Gastroesophageal sphincter (tissue), 4 donors: ENCODE data around the gene RBFA. TPM values are rescaled to one million over a fixed set of nuclear protein-coding genes. Genes with fewer than 3 reads are reported as not detected.

Source experiments
- ATAC-seq: fragments of 150-250 bp; one replicate; pipeline ENCODE4 v1.9.1; 2016; ENCODE audit warnings: mild to moderate bottlenecking, moderate library complexity
- H3K27ac ChIP-seq, 4 donors: fragments of 200-600 bp; sonication (generic) in 3 of 4; 1 replicate in 3 of 4; 2 replicates in 1 of 4; pipeline ENCODE4 v1.5.1; 2016 to 2019
- H3K27me3 ChIP-seq: fragments of 200-600 bp; sonication (generic); one replicate; pipeline ENCODE4 v1.5.1; 2019
- H3K36me3 ChIP-seq, 2 donors: fragments of 200-600 bp; sonication (generic); one replicate each; pipeline ENCODE4 v1.5.1; 2019; ENCODE audit warnings: control low read depth in 1 of 2
- H3K4me1 ChIP-seq, 3 donors: fragments of 200-600 bp; sonication (generic); 1 replicate in 2 of 3; 2 replicates in 1 of 3; pipeline ENCODE4 v1.5.1; 2016 to 2019; ENCODE audit warnings: control low read depth in 2 of 3
- H3K4me3 ChIP-seq, 2 donors: fragments of 200-600 bp; sonication (generic); one replicate each; pipeline ENCODE4 v1.5.1; 2019; ENCODE audit warnings: mild to moderate bottlenecking in 1 of 2, moderate library complexity in 1 of 2
- H3K9me3 ChIP-seq, 3 donors: fragments of 200-600 bp; sonication (generic); one replicate each; pipeline ENCODE4 v1.5.1; 2017 to 2019; ENCODE audit warnings: control low read depth in 2 of 3
- EP300 ChIP-seq: sonication (generic); formaldehyde crosslinking; IDR thresholded peaks from one replicate; pipeline ENCODE4 v1.6.1; 2017; ENCODE audit warnings: antibody characterized with exemption, mild to moderate bottlenecking
- POLR2A ChIP-seq, 2 donors: fragments of 450-650 bp; IDR thresholded peaks; one replicate each; pipeline ENCODE4 v1.6.1; 2017; ENCODE audit warnings: antibody characterized with exemption in 2 of 2, mild to moderate bottlenecking in 2 of 2, moderate library complexity in 1 of 2
- POLR2AphosphoS5 ChIP-seq: sonication (generic); formaldehyde crosslinking; IDR thresholded peaks from one replicate; pipeline ENCODE4 v1.6.1; 2017; ENCODE audit warnings: antibody characterized with exemption
- WGBS, 2 donors: methylation state at CpG; one replicate each; pipeline ENCODE4 v1.1.5; 2018; ENCODE audit warnings: low coverage in 1 of 2; 5-methylcytosine and 5-hydroxymethylcytosine counted together
- total RNA-seq, 4 donors: library from RNA; depleted of rRNA; stranded (reverse); fragments of >200 nt; gene quantifications; one replicate each; pipeline ENCODE4 v1.1.0, GENCODE V29; 2016
- TF ChIP-seq, protein P1 (sequence below), 4 experiments: fragments of 200-600 bp in 2 of 4; fragments of 450-650 bp in 2 of 4; sonication (generic) in 1 of 4; IDR thresholded peaks; one replicate each; pipeline ENCODE4 v1.5.1; 2017 to 2019; ENCODE audit warnings: antibody characterized with exemption in 4 of 4, mild to moderate bottlenecking in 2 of 4, moderate library complexity in 2 of 4

Gene RBFA
- total RNA-seq, 4 donors from 2014 or later: 27.0 to 38.8 (median 32.7) TPM

DNA sequence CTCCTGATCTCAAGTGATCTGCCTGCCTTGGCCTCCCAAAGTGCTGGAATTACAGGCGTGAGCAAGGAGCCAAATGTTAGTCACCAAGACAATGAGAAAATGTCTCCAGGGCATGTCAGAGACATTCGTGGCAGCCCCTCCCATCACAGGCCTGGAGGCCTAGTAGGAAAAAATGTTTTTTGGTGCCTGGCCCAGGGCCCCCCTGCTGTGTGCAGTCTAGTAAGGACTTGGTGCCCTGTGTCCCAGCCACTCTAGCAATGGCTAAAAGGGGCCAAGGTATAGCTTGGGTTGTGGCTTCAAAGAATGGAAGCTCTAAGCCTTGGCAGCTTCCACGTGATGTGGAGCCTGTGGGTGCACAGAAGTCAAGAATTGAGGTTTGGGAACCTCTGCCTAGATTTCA, 33.4 kb upstream of the RBFA start:
- Histone ChIP-seq H3K27me3 (no peaks in the 10 kb centered on the region), H3K27ac (no peak overlapping the region), H3K36me3 (no peaks in the 10 kb centered on the region), H3K9me3 (peaks cover 0 to 14% (median 0%) of the 10 kb centered on the region in 3 donors), H3K4me3 (no peak overlapping the region), H3K4me1 (no peaks in the 10 kb centered on the region)
- TF ChIP-seq POLR2A (IDR thresholded peaks at IDR 0.05) (no peak), EP300 (no peak), POLR2AphosphoS5 (no peak)
- TF ChIP-seq, protein P1, sequence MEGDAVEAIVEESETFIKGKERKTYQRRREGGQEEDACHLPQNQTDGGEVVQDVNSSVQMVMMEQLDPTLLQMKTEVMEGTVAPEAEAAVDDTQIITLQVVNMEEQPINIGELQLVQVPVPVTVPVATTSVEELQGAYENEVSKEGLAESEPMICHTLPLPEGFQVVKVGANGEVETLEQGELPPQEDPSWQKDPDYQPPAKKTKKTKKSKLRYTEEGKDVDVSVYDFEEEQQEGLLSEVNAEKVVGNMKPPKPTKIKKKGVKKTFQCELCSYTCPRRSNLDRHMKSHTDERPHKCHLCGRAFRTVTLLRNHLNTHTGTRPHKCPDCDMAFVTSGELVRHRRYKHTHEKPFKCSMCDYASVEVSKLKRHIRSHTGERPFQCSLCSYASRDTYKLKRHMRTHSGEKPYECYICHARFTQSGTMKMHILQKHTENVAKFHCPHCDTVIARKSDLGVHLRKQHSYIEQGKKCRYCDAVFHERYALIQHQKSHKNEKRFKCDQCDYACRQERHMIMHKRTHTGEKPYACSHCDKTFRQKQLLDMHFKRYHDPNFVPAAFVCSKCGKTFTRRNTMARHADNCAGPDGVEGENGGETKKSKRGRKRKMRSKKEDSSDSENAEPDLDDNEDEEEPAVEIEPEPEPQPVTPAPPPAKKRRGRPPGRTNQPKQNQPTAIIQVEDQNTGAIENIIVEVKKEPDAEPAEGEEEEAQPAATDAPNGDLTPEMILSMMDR (IDR thresholded peaks at IDR 0.05): no peak
- no peak for ATAC-seq
- WGBS, 2 donors: 78% methylated on average over 1 of the region's 3 CpGs; no CpG with 5 or more reads in 1 of the 2 donors

DNA sequence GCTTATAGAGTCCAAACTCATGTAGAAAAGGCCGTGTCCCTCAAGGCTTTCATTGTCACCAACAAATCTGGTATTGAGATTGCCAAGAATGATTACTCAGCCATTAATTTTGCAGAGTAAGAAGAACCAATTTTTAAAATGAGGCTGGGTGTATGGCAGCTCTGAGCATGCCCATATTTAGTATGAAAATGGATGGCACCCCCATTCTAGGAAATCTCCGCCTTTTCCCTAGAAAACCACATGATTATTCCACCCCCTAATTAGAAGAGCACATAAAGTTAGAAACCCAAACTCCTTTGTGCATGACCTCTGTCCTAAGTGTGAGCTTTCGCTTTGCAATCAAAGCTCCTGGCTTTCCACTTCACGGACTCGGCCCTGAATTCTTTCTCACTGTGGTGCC, 31.8 kb upstream of the RBFA start:
- H3K9me3 ChIP-seq: peaks cover 0 to 19% (median 0%) of the 10 kb centered on the region in 3 donors
- H3K4me3 ChIP-seq: no peak overlapping the region
- no peak overlapping the region for H3K27ac ChIP-seq
- no peaks in the 10 kb centered on the region for H3K27me3 ChIP-seq
- WGBS, 2 donors: 80 to 97% methylated on average over 3 to 5 of the region's 5 CpGs
- no peak for ATAC-seq
- no peaks in the 10 kb centered on the region for H3K4me1 ChIP-seq
- no peaks in the 10 kb centered on the region for H3K36me3 ChIP-seq
- TF ChIP-seq, protein P1 (IDR thresholded peaks at IDR 0.05): no peak
- TF ChIP-seq EP300 (no peak), POLR2AphosphoS5 (no peak), POLR2A (IDR thresholded peaks at IDR 0.05) (no peak)

DNA sequence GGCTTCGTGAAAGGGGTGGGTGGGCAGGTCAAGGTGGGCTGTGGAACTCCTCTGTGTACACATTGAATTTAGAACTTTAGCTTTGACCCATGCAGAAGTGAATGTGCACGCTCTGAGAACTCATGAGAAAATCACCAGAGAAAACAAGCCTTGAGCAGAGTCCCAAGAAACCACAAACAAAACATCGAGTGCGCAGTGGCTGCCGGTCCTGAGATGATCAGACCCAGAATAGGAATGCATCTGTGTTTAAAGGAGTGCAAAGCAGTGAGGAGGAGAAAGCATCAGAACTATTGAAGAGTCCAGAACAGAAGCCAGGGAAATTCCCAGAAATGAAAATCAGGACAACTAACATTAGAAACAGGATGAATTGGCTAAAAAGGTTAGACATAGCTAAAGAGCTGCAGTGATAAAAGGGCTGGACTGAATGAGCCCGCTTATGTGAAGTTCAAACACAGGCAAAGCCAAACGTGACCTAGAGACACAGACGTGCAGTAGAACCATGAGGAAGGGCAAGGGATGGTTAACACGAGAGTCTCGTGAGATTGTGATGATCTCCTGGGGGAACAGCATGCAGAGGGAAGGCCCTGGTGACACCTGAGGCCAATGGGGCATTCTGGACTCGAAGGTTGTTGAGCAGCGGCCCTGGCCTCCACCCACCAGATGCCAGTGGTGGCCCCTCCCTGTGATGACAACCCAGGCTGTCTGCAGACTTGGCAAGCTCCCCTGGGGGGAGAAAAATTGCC, 29.5 kb upstream of the RBFA start:
- WGBS, 2 donors: 70 to 88% methylated on average over 4 to 10 of the region's 12 CpGs
- Histone ChIP-seq H3K27ac (no peak overlapping the region), H3K9me3 (peaks cover 0 to 30% (median 0%) of the 10 kb centered on the region in 3 donors), H3K4me3 (no peak overlapping the region), H3K36me3 (no peaks in the 10 kb centered on the region), H3K4me1 (peaks cover 0 to 5% (median 0%) of the 10 kb centered on the region in 3 donors), H3K27me3 (no peaks in the 10 kb centered on the region)
- no peak for ATAC-seq
- TF ChIP-seq EP300: no peak
- TF ChIP-seq, protein P1 (IDR thresholded peaks at IDR 0.05): no peak
- TF ChIP-seq POLR2AphosphoS5: no peak
- TF ChIP-seq POLR2A (IDR thresholded peaks at IDR 0.05): no peak

DNA sequence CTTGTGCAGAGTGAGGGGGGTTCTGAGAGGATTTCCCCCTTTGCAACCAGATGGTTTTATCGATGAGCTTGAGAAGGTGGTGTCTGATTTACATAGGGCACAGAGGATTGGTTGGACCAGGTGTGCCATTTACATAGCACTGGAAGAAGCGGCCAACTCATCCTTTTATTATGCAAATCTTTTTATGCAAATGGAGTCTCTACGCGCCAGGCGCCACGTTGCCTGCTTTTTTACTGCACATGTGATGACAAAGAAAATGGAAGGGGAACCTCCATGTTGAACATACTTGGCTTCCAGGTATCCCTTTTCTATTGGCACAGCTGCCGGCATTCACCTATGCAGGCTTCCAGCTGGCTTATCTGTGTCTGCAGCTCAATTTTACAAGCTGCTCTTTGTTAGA, 27.5 kb upstream of the RBFA start:
- peaks cover 0 to 19% (median 0%) of the 10 kb centered on the region in 3 donors for H3K4me1 ChIP-seq
- no peak overlapping the region for H3K27ac ChIP-seq
- TF ChIP-seq EP300: no peak
- TF ChIP-seq, protein P1 (IDR thresholded peaks at IDR 0.05): no peak
- TF ChIP-seq POLR2A (IDR thresholded peaks at IDR 0.05): no peak
- no peak for TF ChIP-seq POLR2AphosphoS5
- H3K27me3 ChIP-seq: no peaks in the 10 kb centered on the region
- no peak for ATAC-seq
- 67 to 75% methylated on average over 6 to 7 of the region's 7 CpGs for WGBS, 2 donors
- H3K9me3 ChIP-seq: peaks cover 0 to 22% (median 0%) of the 10 kb centered on the region in 3 donors
- H3K4me3 ChIP-seq: no peak overlapping the region
- no peaks in the 10 kb centered on the region for H3K36me3 ChIP-seq
